SK-N-SH (cell line): Measurements from ENCODE around the gene HTR2C. TPM values are rescaled to one million over a fixed set of nuclear protein-coding genes. Genes with fewer than 3 reads are reported as not detected.

Experiments used
- CTCF ChIA-PET: fragments of 300-600, 350-600 bp; formaldehyde crosslinking; extraction: SDS; loops from one replicate; lab custom pipeline; 2021; lab: Yijun Ruan, JAX
- POLR2A ChIA-PET: fragments of 350-600 bp; sonication (Branson Sonifier 250); formaldehyde crosslinking; extraction: SDS; loops from one replicate; lab custom pipeline; 2020; ENCODE audit warnings: antibody characterized with exemption, inconsistent platforms; lab: Yijun Ruan, JAX
- DNase-seq: peaks from one replicate; pipeline ENCODE4 v3.0.0; 2012
- H2AFZ ChIP-seq: fragments of 200-600 bp; sonication (generic); 2 replicates; pipeline ENCODE4 v1.8.1; 2016; ENCODE audit warnings: antibody characterized with exemption, mild to moderate bottlenecking, low read depth
- H3F3A ChIP-seq: fragments of 200-600 bp; sonication (generic); replicated peaks from 2 replicates; pipeline ENCODE3; 2016; ENCODE audit warnings: antibody characterized with exemption, mild to moderate bottlenecking; ENCODE audit not compliant: insufficient read depth
- H3K27ac ChIP-seq, 2 experiments: fragments of 200-500 bp in 1 of 2; fragments of 200-600 bp in 1 of 2; sonication (Bioruptor generic) in 1 of 2; sonication (generic), shearing (Covaris generic) in 1 of 2; 2 replicates each; pipeline versions ENCODE4 v1.5.1 to v1.6.1; 2014 to 2016; ENCODE audit warnings: low read depth in 2 of 2, inconsistent platforms in 1 of 2, low read length in 1 of 2, mild to moderate bottlenecking in 1 of 2, mixed read lengths in 1 of 2
- H3K27me3 ChIP-seq: fragments of 200-600 bp; sonication (generic), shearing (Covaris generic); 2 replicates; pipeline ENCODE4 v1.6.1; 2016; ENCODE audit warnings: mixed run types; ENCODE audit not compliant: insufficient read depth
- H3K36me3 ChIP-seq, 2 experiments: fragments of 200-500 bp in 1 of 2; fragments of 200-600 bp in 1 of 2; sonication (Bioruptor generic) in 1 of 2; sonication (generic) in 1 of 2; replicated peaks in 1 of 2; 2 replicates each; pipeline versions ENCODE3 to v1.5.1; 2014 to 2016; ENCODE audit warnings: low read length in 1 of 2, mild to moderate bottlenecking in 1 of 2; ENCODE audit not compliant: insufficient read depth in 2 of 2, control insufficient read depth in 1 of 2
- H3K4me1 ChIP-seq, 2 experiments: fragments of 200-500 bp in 1 of 2; fragments of 200-600 bp in 1 of 2; sonication (Bioruptor generic) in 1 of 2; sonication (generic), shearing (Covaris generic) in 1 of 2; 2 replicates each; pipeline versions ENCODE4 v1.5.1 to v1.6.1; 2014 to 2016; ENCODE audit warnings: low read depth in 1 of 2, low read length in 1 of 2, mixed run types in 1 of 2; ENCODE audit not compliant: insufficient read depth in 2 of 2, control insufficient read depth in 1 of 2
- H3K4me2 ChIP-seq: fragments of 200-600 bp; sonication (generic), shearing (Covaris generic); 2 replicates; pipeline ENCODE4 v1.6.1; 2017; ENCODE audit warnings: mixed run types
- H3K4me3 ChIP-seq, 2 experiments: fragments of 200-500 bp in 1 of 2; fragments of 200-600 bp in 1 of 2; sonication (Bioruptor generic) in 1 of 2; sonication (generic), shearing (Covaris generic) in 1 of 2; 2 replicates each; pipeline versions ENCODE4 v1.5.1 to v1.8.1; 2014 to 2016; ENCODE audit warnings: low read depth in 2 of 2, inconsistent platforms in 1 of 2, low read length in 1 of 2, mild to moderate bottlenecking in 1 of 2, mixed read lengths in 1 of 2, moderate library complexity in 1 of 2
- H3K79me2 ChIP-seq: fragments of 200-600 bp; sonication (generic); 2 replicates; pipeline ENCODE4 v1.8.1; 2017; ENCODE audit warnings: mild to moderate bottlenecking; ENCODE audit not compliant: insufficient read depth
- H3K9ac ChIP-seq: fragments of 200-600 bp; sonication (generic); 2 replicates; pipeline ENCODE4 v1.6.1; 2017; ENCODE audit warnings: mixed run types
- H3K9me2 ChIP-seq: fragments of 200-600 bp; sonication (generic); 2 replicates; pipeline ENCODE4 v1.6.1; 2017; ENCODE audit warnings: mixed run types
- H3K9me3 ChIP-seq: fragments of 200-600 bp; sonication (generic); 2 replicates; pipeline ENCODE4 v1.6.1; 2017; ENCODE audit warnings: mixed run types, mild to moderate bottlenecking, moderate library complexity
- H4K20me1 ChIP-seq: fragments of 200-600 bp; sonication (generic); 2 replicates; pipeline ENCODE4 v1.6.1; 2017; ENCODE audit warnings: mild to moderate bottlenecking, mixed run types; ENCODE audit not compliant: insufficient read depth
- CHD2 ChIP-seq: fragments of 150-350 bp; IDR thresholded peaks from 2 replicates; pipeline ENCODE4 v1.6.1; 2018; ENCODE audit warnings: low read length; ENCODE audit not compliant: partially characterized antibody
- CTCF ChIP-seq: fragments of 200-600 bp; sonication (generic); IDR thresholded peaks from 2 replicates; pipeline ENCODE4 v1.6.1; 2017; ENCODE audit warnings: antibody characterized with exemption, mild to moderate bottlenecking, moderate library complexity
- ELF1 ChIP-seq: IDR thresholded peaks from 2 replicates; pipeline ENCODE4 v1.4.0; 2012
- EP300 ChIP-seq, 2 experiments: IDR thresholded peaks; 2 replicates each; pipeline versions ENCODE4 v1.4.0 to v1.6.1; 2012; ENCODE audit warnings: borderline replicate concordance in 1 of 2, low read depth in 1 of 2, low read length in 1 of 2
- EZH2phosphoT487 ChIP-seq: fragments of 200-600 bp; sonication (generic); IDR thresholded peaks from 2 replicates; pipeline ENCODE4 v1.6.1; 2017; ENCODE audit warnings: low read depth, mixed run types, mild to moderate bottlenecking, antibody characterized with exemption, moderate library complexity, borderline replicate concordance
- FOSL2 ChIP-seq: IDR thresholded peaks from 2 replicates; pipeline ENCODE4 v1.4.0; 2012; ENCODE audit warnings: low read depth, mild to moderate bottlenecking, moderate library complexity, borderline replicate concordance
- FOXJ3 ChIP-seq: sonication (generic); formaldehyde crosslinking; IDR thresholded peaks from 2 replicates; pipeline ENCODE4 v1.5.1; 2020; ENCODE audit warnings: mild to moderate bottlenecking, missing genetic modification reagents
- JUND ChIP-seq: IDR thresholded peaks from 2 replicates; pipeline ENCODE4 v1.4.0; 2012
- NFIC ChIP-seq: IDR thresholded peaks from 2 replicates; pipeline ENCODE4 v1.4.0; 2012; ENCODE audit warnings: borderline replicate concordance
- PBX3 ChIP-seq: IDR thresholded peaks from 2 replicates; pipeline ENCODE4; 2012
- POLR2AphosphoS5 ChIP-seq: IDR thresholded peaks from 2 replicates; pipeline ENCODE4 v1.6.1; 2012; ENCODE audit warnings: low read depth, low read length
- RCOR1 ChIP-seq: fragments of 150-350 bp; IDR thresholded peaks from 2 replicates; pipeline ENCODE4 v1.6.1; 2017; ENCODE audit warnings: antibody characterized with exemption, low read length
- RFX5 ChIP-seq: IDR thresholded peaks from 2 replicates; pipeline ENCODE4 v1.6.1; 2012; ENCODE audit warnings: mild to moderate bottlenecking, improper control_type of control experiment, low read length
- RXRA ChIP-seq: IDR thresholded peaks from 2 replicates; pipeline ENCODE4 v1.4.0; 2012; ENCODE audit warnings: low read depth, mild to moderate bottlenecking, borderline replicate concordance
- TAF1 ChIP-seq: IDR thresholded peaks from 2 replicates; pipeline ENCODE4 v1.6.1; 2012; ENCODE audit warnings: low read depth, mild to moderate bottlenecking, low read length, moderate library complexity, borderline replicate concordance
- USF1 ChIP-seq: IDR thresholded peaks from 2 replicates; pipeline ENCODE4 v1.4.0; 2012; ENCODE audit warnings: low read depth, borderline replicate concordance
- YY1 ChIP-seq: IDR thresholded peaks from 2 replicates; pipeline ENCODE4 v1.4.0; 2012; ENCODE audit warnings: low read depth, mild to moderate bottlenecking
- WGBS: methylation state at CpG from one replicate; pipeline ENCODE4 v1.1.6; 2017; ENCODE audit warnings: low lambda C conversion rate; 5-methylcytosine and 5-hydroxymethylcytosine counted together
- polyA plus RNA-seq, 3 experiments: library from polyadenylated mRNA; depleted of rRNA; stranded (reverse); fragments of >200 nt; gene quantifications; 2 replicates each; pipeline ENCODE4 v1.2.3, GENCODE V29; 2012
- TF ChIP-seq, protein P1 (sequence below): IDR thresholded peaks from 2 replicates; pipeline ENCODE4 v1.4.0; 2012; ENCODE audit warnings: low read depth
- TF ChIP-seq, protein P2 (sequence below): fragments of 150-350 bp; IDR thresholded peaks from 2 replicates; pipeline ENCODE4 v1.6.1; 2017; ENCODE audit warnings: antibody characterized with exemption, low read length, low read depth, borderline replicate concordance

Gene HTR2C
- polyA plus RNA-seq, 1 of the 3 experiments (the other 2 are of a cell fraction), result 0.02 TPM

GRCh38 chrX:114819509-114819908 is 235.6 kb downstream of the HTR2C start:
- Histone ChIP-seq H3K9ac (no peak overlapping the region), H3K79me2 (no peaks in the 10 kb centered on the region), H3K27ac (no peak overlapping the region), H3K4me1 (no peaks in the 10 kb centered on the region), H4K20me1 (no peaks in the 10 kb centered on the region), H3K9me3 (no peaks in the 10 kb centered on the region), H3K27me3 (no peaks in the 10 kb centered on the region; the same call in 1 of the 2 replicates), H3K4me3 (no peak overlapping the region), H3K4me2 (no peak overlapping the region), H3K36me3 (no peaks in the 10 kb centered on the region), H3K9me2 (no peaks in the 10 kb centered on the region; the same call in 1 of the 2 replicates), H2AFZ (no peak overlapping the region), H3F3A (no peaks in the 10 kb centered on the region)
- peak; percentile 2 for DNase-seq
- 23% methylated on average over 2 of the region's 2 CpGs for WGBS
- TF ChIP-seq CTCF (no peak), RCOR1 (no peak), RXRA (no peak), RFX5 (no peak), TAF1 (no peak), JUND (no peak), FOSL2 (no peak), CHD2 (no peak), EP300 (IDR thresholded peaks at IDR 0.05; ENCODE audit: borderline replicate concordance in 1 of 2, low read depth in 1 of 2, low read length in 1 of 2) (no peak), POLR2AphosphoS5 (no peak), PBX3 (no peak), USF1 (no peak), EZH2phosphoT487 (no peak), FOXJ3 (CRISPR knock-in tag) (no peak), YY1 (no peak), NFIC (no peak), ELF1 (no peak)
- TF ChIP-seq, protein P1, sequence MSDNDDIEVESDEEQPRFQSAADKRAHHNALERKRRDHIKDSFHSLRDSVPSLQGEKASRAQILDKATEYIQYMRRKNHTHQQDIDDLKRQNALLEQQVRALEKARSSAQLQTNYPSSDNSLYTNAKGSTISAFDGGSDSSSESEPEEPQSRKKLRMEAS, result no peak
- TF ChIP-seq, protein P2, sequence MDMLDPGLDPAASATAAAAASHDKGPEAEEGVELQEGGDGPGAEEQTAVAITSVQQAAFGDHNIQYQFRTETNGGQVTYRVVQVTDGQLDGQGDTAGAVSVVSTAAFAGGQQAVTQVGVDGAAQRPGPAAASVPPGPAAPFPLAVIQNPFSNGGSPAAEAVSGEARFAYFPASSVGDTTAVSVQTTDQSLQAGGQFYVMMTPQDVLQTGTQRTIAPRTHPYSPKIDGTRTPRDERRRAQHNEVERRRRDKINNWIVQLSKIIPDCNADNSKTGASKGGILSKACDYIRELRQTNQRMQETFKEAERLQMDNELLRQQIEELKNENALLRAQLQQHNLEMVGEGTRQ, result no peak
- POLR2A ChIA-PET, result interaction anchor here (0.6 kb wide), 1 partner anchor 333 kb away, joined by 6 read pairs; no protein-coding TSS in a partner anchor
- CTCF ChIA-PET, result no interaction called here
